GM19328 (cell line): ENCODE measurements around the gene ARRDC1.
"Not testable (repeated sequence)": the region's sequence is repeated elsewhere in the genome, so short reads cannot be mapped to it uniquely, and the experiment has no call there.

Source experiments
- ATAC-seq: cut with Tn5 transposase; IDR thresholded peaks from one replicate; pipeline ENCODE4 v1.9.1; 2021; ENCODE audit warnings: mild to moderate bottlenecking, moderate library complexity; ENCODE audit not compliant: unreplicated experiment

Gene ARRDC1

GRCh38 chr9:137605121-137606004 lies at the start of gene ARRDC1:
Gene ARRDC1, plus strand, starts transcription at chr9:137605686. Its CDS starts 32 bp downstream, at chr9:137605718.
- peak; percentile 76 for ATAC-seq

GRCh38 chr9:137556069-137556838 lies 49.2 kb upstream of the ARRDC1 start:
- ATAC-seq: no peak

DNA sequence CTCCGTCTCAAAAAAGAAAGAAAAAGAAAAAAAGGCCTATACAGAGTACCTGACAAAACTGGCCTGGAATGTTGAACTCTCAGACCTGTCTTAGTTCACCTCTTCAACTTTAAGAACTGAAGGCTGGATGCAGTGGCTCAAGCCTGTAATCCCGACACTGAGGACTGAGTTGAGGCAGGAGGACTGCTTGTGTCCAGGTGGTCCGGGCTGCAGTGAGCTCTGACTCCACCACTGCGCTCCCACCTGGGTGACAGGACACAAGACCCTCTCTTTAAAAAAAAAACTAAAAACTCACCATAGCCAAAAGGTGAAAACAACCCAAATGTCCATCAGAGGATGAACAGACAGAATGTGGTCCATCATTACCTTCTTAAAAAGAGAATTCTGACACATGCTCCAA lies 47.4 kb upstream of the ARRDC1 start:
- ATAC-seq: no peak

DNA sequence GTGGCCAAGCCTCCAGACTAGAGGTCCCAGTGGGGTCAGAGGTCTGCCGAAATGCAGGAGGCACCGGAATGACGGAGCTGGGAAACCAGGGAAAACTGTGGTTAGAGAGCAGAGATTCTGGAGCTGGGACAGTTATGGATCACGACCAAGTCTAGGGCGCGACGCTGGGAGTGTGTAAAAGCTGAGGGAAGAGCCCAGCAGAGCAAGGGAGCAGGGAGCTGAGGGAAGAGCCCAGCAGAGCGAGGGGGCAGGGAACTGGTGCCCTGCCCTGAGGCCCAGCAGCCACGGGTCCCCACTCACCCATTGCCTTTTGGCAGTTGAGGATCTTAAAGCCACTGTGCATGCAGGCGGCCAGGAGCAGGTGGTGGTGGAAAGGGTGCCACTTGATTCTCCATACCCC lies 41.4 kb upstream of the ARRDC1 start:
- ATAC-seq: no peak

GRCh38 chr9:137564817-137565411 lies 40.6 kb upstream of the ARRDC1 start:
- ATAC-seq: no peak

DNA sequence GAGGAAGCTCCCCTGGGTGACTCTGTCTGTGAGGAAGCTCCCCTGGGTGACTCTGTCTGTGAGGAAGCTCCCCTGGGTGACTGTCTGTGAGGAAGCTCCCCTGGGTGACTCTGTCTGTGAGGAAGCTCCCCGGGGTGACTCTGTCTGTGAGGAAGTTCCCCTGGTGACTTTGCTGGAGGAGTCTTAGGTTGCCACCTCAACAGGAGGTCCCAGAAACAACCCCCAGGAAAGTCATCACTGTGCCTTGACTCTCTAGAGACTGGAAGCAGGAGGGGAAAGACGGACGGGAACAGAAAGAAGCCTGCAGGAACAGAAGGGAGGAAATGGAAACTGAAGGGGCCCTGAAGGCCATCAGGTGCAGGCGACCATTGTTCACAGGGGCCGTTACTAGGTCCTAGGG lies 37.0 kb upstream of the ARRDC1 start:
- ATAC-seq: not testable (repeated sequence)

GRCh38 chr9:137569609-137570203 lies 35.8 kb upstream of the ARRDC1 start:
- ATAC-seq: no peak

- ATAC-seq: no peak
Observed at GRCh38 chr9:137570566-137570965, 34.9 kb upstream of the ARRDC1 start.

- no peak for ATAC-seq
Observed at GRCh38 chr9:137574192-137574591, 31.3 kb upstream of the ARRDC1 start.

DNA sequence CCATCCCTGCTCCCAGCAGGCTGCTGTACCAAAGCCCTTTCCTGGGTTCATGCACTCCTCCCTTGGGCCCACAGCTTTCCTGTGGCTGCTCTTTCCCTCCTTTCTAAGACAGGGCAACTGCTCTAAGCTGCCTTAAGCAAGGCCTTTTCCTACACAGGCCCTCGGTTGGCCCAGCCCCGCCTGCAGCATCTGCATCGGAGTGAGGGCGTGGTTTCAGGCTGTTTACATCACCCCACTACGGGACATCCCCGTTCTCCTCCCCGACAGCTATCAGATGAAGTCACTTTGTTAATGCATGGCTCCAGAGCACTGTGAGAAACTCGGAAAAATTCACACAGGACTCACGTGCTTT lies 30.1 kb upstream of the ARRDC1 start:
- no peak for ATAC-seq

- ATAC-seq: no peak
Observed at GRCh38 chr9:137575716-137576411, 29.6 kb upstream of the ARRDC1 start.

DNA sequence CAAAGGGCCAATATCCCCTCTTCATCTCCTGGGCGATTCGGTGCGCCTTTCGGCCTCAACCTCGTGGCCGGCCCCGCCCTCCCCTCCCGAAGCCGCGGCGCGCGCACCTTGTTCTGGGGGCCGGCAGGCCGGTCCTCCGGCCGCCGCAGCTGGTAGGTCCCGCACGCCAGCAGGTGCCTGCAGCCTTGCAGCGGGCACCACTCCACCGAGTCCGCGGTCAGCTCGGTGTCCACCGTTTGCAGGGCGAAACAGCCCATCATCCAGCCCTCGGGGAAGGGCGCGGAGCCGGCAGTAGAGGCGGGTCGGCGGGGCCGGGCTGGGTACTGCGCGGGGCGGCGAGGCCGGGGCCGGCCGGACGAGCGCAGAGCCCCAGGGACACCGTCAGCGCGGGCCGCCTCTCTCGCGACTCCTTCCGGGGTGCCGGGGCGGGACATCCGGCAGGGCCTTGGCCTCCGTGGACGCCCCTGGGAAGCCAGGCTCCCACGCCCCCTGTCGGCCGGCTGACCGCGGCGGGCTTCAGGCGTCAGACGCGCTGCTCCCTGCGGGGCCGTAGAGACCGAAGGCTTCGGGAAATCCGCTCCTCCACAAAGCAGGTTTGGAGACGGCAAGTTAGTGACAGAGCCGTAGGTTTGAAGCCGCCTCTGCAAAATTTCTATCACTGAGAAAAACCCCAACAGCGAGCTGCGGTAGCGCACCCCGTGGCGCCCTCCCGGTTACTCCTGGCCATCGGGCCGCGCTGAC lies 26.8 kb upstream of the ARRDC1 start, which contains the start of gene DPH7:
TSS of gene DPH7 (minus strand) at position 408 of the 741 bp plus-strand sequence. CDS start at position 260, 148 bp downstream.
- ATAC-seq: peak; percentile 79

DNA sequence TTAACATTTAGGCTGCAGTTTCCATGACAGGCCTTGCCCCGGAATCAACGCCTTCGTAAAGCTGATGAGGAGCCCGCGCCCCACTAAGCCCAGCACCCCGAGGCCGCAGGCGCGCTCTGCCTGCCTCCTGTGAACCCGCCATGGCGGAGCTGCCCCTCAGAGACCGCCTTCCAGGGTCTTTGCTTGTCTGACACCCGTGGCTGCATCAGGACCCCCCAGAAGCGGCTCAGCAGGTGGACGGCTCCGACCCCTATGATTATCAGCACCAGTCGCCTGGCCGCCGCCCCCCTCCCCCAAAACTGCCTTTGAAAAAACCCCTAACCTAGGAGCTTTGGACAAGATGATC lies 26.3 kb upstream of the ARRDC1 start:
- no peak for ATAC-seq

- no peak for ATAC-seq
Observed at GRCh38 chr9:137580209-137580953, 25.1 kb upstream of the ARRDC1 start.

- no peak for ATAC-seq
Observed at GRCh38 chr9:137580954-137581322, 24.5 kb upstream of the ARRDC1 start.

- ATAC-seq: no peak
Observed at GRCh38 chr9:137581361-137582285, 23.9 kb upstream of the ARRDC1 start.

DNA sequence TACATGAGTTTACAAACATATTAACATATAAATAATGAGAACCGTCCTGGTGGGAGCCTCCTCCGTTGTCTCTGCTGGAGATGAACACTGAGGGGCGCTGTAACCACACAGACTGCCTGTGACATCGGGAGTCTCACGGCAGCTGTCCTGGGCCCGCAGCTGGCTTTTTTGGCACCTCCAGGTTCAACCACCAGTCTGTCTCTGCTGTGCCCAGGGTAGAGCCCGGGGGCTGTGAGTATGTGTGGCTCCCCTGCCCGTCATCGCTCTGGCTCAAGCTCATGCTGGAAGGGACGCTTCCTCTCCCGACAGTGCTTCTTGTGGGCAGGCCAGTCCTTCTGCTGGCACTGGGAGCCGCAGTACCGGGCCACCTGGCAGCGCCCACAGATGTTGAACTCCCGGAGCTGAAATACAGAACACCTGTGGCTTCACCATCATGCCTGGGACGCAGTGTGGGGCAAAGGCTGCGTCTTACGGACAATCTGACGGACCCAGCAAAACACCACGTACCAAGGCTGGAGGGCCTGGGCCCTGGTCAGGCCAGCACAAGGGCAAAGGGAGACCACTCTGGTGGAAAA lies 23.1 kb upstream of the ARRDC1 start:
- no peak for ATAC-seq

GRCh38 chr9:137583347-137583746 lies 22.1 kb upstream of the ARRDC1 start:
- ATAC-seq: no peak
